Upper lobe of right lung (tissue), 1 donor: Measurements from ENCODE around the gene RTL5. TPM values are rescaled to one million over a fixed set of nuclear protein-coding genes. Genes with fewer than 3 reads are reported as not detected.

Experiments
- ATAC-seq: fragments of 200-7000 bp; cut with Tn5 transposase; one replicate; pipeline ENCODE4 v1.9.1; 2020; ENCODE audit warnings: mild to moderate bottlenecking, moderate library complexity
- DNase-seq: peaks from one replicate; pipeline ENCODE4 v3.0.0-alpha.2; 2020
- H3K27ac ChIP-seq: fragments of 200-600 bp; one replicate; pipeline ENCODE4 v1.8.0; 2022
- H3K27me3 ChIP-seq: fragments of 200-600 bp; one replicate; pipeline ENCODE4 v1.8.0; 2022; ENCODE audit warnings: mild to moderate bottlenecking
- H3K36me3 ChIP-seq: fragments of 200-600 bp; one replicate; pipeline ENCODE4 v1.8.0; 2022
- H3K4me1 ChIP-seq: fragments of 200-600 bp; one replicate; pipeline ENCODE4 v1.8.0; 2022
- H3K4me3 ChIP-seq: fragments of 200-600 bp; one replicate; pipeline ENCODE4 v1.8.0; 2022; ENCODE audit warnings: mild to moderate bottlenecking
- H3K9me3 ChIP-seq: fragments of 200-600 bp; one replicate; pipeline ENCODE4 v1.8.0; 2022
- CTCF ChIP-seq: fragments of 200-600 bp; IDR thresholded peaks from one replicate; pipeline ENCODE4 v1.8.0; 2022; ENCODE audit warnings: antibody characterized with exemption
- intact Hi-C: fragments of 100-400 bp; cut with DNase I; formaldehyde crosslinking; loops from one replicate; pipeline ENCODE4 v1.11.0; 2022
- total RNA-seq: library from RNA; stranded (reverse); fragmentation: NEBNext Ultra II Directional; extraction: Animal tissue kit (Norgen Biotek cat#: 25700); gene quantifications from one replicate; pipeline ENCODE4 v1.2.1, GENCODE V29; 2021
- donor health status: DM: no; HTN: yes; CAD: no; lungs with severe emphysema.

Gene RTL5
- total RNA-seq, 1 donor from 2014 or later = 9.2 TPM

GRCh38 chrX:72142094-72142793 lies 10.5 kb upstream of the RTL5 start:
- no peaks in the 10 kb centered on the region for H3K27me3 ChIP-seq
- H3K9me3 ChIP-seq = no peaks in the 10 kb centered on the region
- DNase-seq (no peak), ATAC-seq (no peak)
- no peak overlapping the region for H3K4me3 ChIP-seq
- no peak for TF ChIP-seq CTCF
- no peak overlapping the region for H3K27ac ChIP-seq
- H3K4me1 ChIP-seq = no peaks in the 10 kb centered on the region
- no peaks in the 10 kb centered on the region for H3K36me3 ChIP-seq
- intact Hi-C loops = no loop called here

GRCh38 chrX:72141372-72142004 lies 9.8 kb upstream of the RTL5 start:
- no peaks in the 10 kb centered on the region for H3K27me3 ChIP-seq
- intact Hi-C loops = no loop called here
- no peak for ATAC-seq
- no peak overlapping the region for H3K4me3 ChIP-seq
- TF ChIP-seq CTCF = no peak
- no peaks in the 10 kb centered on the region for H3K36me3 ChIP-seq
- DNase-seq = no peak
- H3K9me3 ChIP-seq = no peaks in the 10 kb centered on the region
- H3K4me1 ChIP-seq = no peaks in the 10 kb centered on the region
- H3K27ac ChIP-seq = no peak overlapping the region

- Histone ChIP-seq H3K27ac (no peak overlapping the region), H3K36me3 (no peaks in the 10 kb centered on the region), H3K4me1 (no peaks in the 10 kb centered on the region), H3K27me3 (no peaks in the 10 kb centered on the region), H3K9me3 (no peaks in the 10 kb centered on the region), H3K4me3 (no peak overlapping the region)
- DNase-seq = no peak
- no peak for TF ChIP-seq CTCF
- intact Hi-C loops = loop anchor here (10.0 kb wide), 1 partner anchor 135 kb away; no protein-coding TSS in a partner anchor
- no peak for ATAC-seq
Observed at GRCh38 chrX:72139538-72139937, 7.8 kb upstream of the RTL5 start.

- no peak for DNase-seq
- no peak for TF ChIP-seq CTCF
- Histone ChIP-seq H3K9me3 (no peaks in the 10 kb centered on the region), H3K27me3 (no peaks in the 10 kb centered on the region), H3K36me3 (no peaks in the 10 kb centered on the region), H3K4me3 (no peak overlapping the region), H3K27ac (no peak overlapping the region), H3K4me1 (no peaks in the 10 kb centered on the region)
- ATAC-seq = no peak
- intact Hi-C loops = loop anchor here (10.0 kb wide), 1 partner anchor 133 kb away; no protein-coding TSS in a partner anchor
Observed at GRCh38 chrX:72137846-72138495, 6.3 kb upstream of the RTL5 start.

GRCh38 chrX:72133851-72134546 lies 2.3 kb upstream of the RTL5 start:
- no peak for TF ChIP-seq CTCF

More at GRCh38 chrX:72133851-72134546, 2.3 kb upstream of the RTL5 start:
- intact Hi-C loops = loop anchor here (10.0 kb wide), 1 partner anchor 129 kb away; no protein-coding TSS in a partner anchor
- no peak overlapping the region for H3K27ac ChIP-seq
- H3K27me3 ChIP-seq = no peaks in the 10 kb centered on the region
- H3K36me3 ChIP-seq = no peaks in the 10 kb centered on the region
- ATAC-seq (no peak), DNase-seq (no peak)
- H3K9me3 ChIP-seq = no peaks in the 10 kb centered on the region
- no peak overlapping the region for H3K4me3 ChIP-seq
- no peaks in the 10 kb centered on the region for H3K4me1 ChIP-seq
